Caki2 (cell line): Measurements from ENCODE around the gene CENPB. TPM values are rescaled to one million over a fixed set of nuclear protein-coding genes. Genes with fewer than 3 reads are reported as not detected.

Source experiments
- DNase-seq: peaks from one replicate; pipeline ENCODE4 v3.0.0-alpha.2; 2015; ENCODE audit warnings: low read depth
- in situ Hi-C: cut with HindIII; loops from 2 replicates; pipeline ENCODE4 v1.10.0; 2016; ENCODE audit warnings: low sequenced_read_pairs, low pct_unique_long_range_greater_than_20kb, mixed read lengths
- total RNA-seq: library from RNA; depleted of rRNA; stranded (reverse); fragments of >200 nt; shearing (Covaris generic); gene quantifications from 2 replicates; pipeline ENCODE4 v1.2.3, GENCODE V29; 2014; ENCODE audit warnings: low replicate concordance; rRNA removed

The CENPB gene
- total RNA-seq, 1 experiment from 2014 or later: 101 TPM

- in situ Hi-C loops: no loop called here
- no peak for DNase-seq
Observed at GRCh38 chr20:3743251-3743650, 43.3 kb downstream of the CENPB start.

GRCh38 chr20:3741836-3742458 lies 44.6 kb downstream of the CENPB start:
- in situ Hi-C loops: no loop called here
- no peak for DNase-seq

- in situ Hi-C loops: no loop called here
- no peak for DNase-seq
Observed at GRCh38 chr20:3740615-3741301, 45.8 kb downstream of the CENPB start.

GRCh38 chr20:3739926-3740451 lies 46.6 kb downstream of the CENPB start:
- DNase-seq: no peak
- in situ Hi-C loops: no loop called here

- DNase-seq: no peak
- in situ Hi-C loops: no loop called here
Observed at GRCh38 chr20:3739054-3739925, 47.2 kb downstream of the CENPB start.

- in situ Hi-C loops: no loop called here
- DNase-seq: no peak
Observed at GRCh38 chr20:3738111-3739053, 48.2 kb downstream of the CENPB start.

- no peak for DNase-seq
- in situ Hi-C loops: no loop called here
Observed at GRCh38 chr20:3735768-3736167, 50.8 kb downstream of the CENPB start.

- in situ Hi-C loops: no loop called here
- no peak for DNase-seq
Observed at GRCh38 chr20:3734111-3734843, 52.3 kb downstream of the CENPB start.

Other genes with a start within 250 kb of the CENPB start
- gene GFRA4, start 123.3 kb downstream of the CENPB start, total RNA-seq: not detected in 2 replicates
- not detected in 2 replicates for gene ADAM33, start 104.7 kb downstream of the CENPB start, total RNA-seq
- gene SIGLEC1, start 74.1 kb downstream of the CENPB start, total RNA-seq: not detected in 2 replicates
- not detected in 2 replicates for gene HSPA12B, start 54.1 kb downstream of the CENPB start, total RNA-seq
- 70.6 and 73.8 TPM in 2 replicates for gene ADISSP, start 19.0 kb downstream of the CENPB start, total RNA-seq
- gene SPEF1, start 5.3 kb downstream of the CENPB start, total RNA-seq: 0.54 and 3.5 TPM in 2 replicates
- 33.0 and 34.1 TPM in 2 replicates for gene CDC25B, start 9.6 kb upstream of the CENPB start, total RNA-seq
- gene AP5S1, start 33.8 kb upstream of the CENPB start, total RNA-seq: 18.4 and 31.0 TPM in 2 replicates
- gene MAVS, start 60.1 kb upstream of the CENPB start, total RNA-seq: 10.0 and 12.1 TPM in 2 replicates
- 48.8 TPM in 2 replicates for gene PANK2, start 102.6 kb upstream of the CENPB start, total RNA-seq
- 2.6 and 17.3 TPM in 2 replicates for gene RNF24, start 228.8 kb upstream of the CENPB start, total RNA-seq